K562 (cell line): ENCODE data around the gene DIPK1B. TPM values are rescaled to one million over a fixed set of nuclear protein-coding genes. Genes with fewer than 3 reads are reported as not detected.

Source experiments
- DMBX1 ChIP-seq: fragments of 250-450 bp; sonication (Bioruptor Pico); IDR thresholded peaks from 2 replicates; pipeline ENCODE4 v1.8.0; 2022; ENCODE audit warnings: inconsistent platforms, mild to moderate bottlenecking, moderate library complexity, borderline replicate concordance
- FIP1L1 ChIP-seq: fragments of 200-400 bp; formaldehyde crosslinking; IDR thresholded peaks from 2 replicates; pipeline ENCODE4 v1.6.1; 2018; ENCODE audit warnings: mild to moderate bottlenecking, low read depth, low read length; ENCODE audit not compliant: poor library complexity, severe bottlenecking
- HMG20A ChIP-seq: fragments of 450-650 bp; formaldehyde crosslinking; conservative IDR thresholded peaks from 2 replicates; pipeline ENCODE4 v1.4.0; 2020; ENCODE audit warnings: mild to moderate bottlenecking, mixed read lengths
- MAZ ChIP-seq, 2 experiments: fragments of 450-650 bp in 1 of 2; sonication (generic) in 1 of 2; formaldehyde crosslinking; IDR thresholded peaks in 1 of 2; conservative IDR thresholded peaks in 1 of 2; 2 replicates each; pipeline versions ENCODE4 v1.4.0 to v1.5.0; 2020; ENCODE audit warnings: mild to moderate bottlenecking in 1 of 2, missing genetic modification reagents in 1 of 2
- PHF20 ChIP-seq: fragments of 450-650 bp; IDR thresholded peaks from 2 replicates; pipeline ENCODE4 v1.6.1; 2018; ENCODE audit not compliant: partially characterized antibody
- PRPF4 ChIP-seq: fragments of 200-400 bp; formaldehyde crosslinking; IDR thresholded peaks from one replicate; pipeline ENCODE4 v1.6.1; 2017; ENCODE audit warnings: low read length, low read depth, mild to moderate bottlenecking; ENCODE audit not compliant: insufficient read depth, poor library complexity, severe bottlenecking
- SNRNP70 ChIP-seq: fragments of 200-400 bp; formaldehyde crosslinking; optimal IDR thresholded peaks from 2 replicates; pipeline ENCODE3; 2017; ENCODE audit warnings: low read depth, low read length
- ZBTB33 ChIP-seq: sonication (generic); formaldehyde crosslinking; IDR thresholded peaks from 2 replicates; pipeline ENCODE4 v1.8.1; 2023; ENCODE audit warnings: mild to moderate bottlenecking, missing genetic modification reagents
- polyA plus RNA-seq, 8 experiments: library from polyadenylated mRNA; depleted of rRNA in 4 of 8; stranded (reverse) in 5 of 8; unstranded in 3 of 8; fragments of >200 nt; fragmentation: Nextera tagmentation in 2 of 8; fragmentation: Illumina TruSeq in 1 of 8; extraction: Ambion mirVana in 2 of 8; extraction: Trizol in 1 of 8; gene quantifications; 2 replicates each; pipeline versions ENCODE4 v1.2.1 to v1.2.3, GENCODE V29; 2011 to 2014; ENCODE audit warnings: inconsistent platforms in 1 of 8, missing spikeins in 1 of 8
- total RNA-seq, 7 experiments: library from RNA; depleted of rRNA in 6 of 7; stranded (reverse); fragments of >200 nt in 6 of 7; fragmentation: Illumina TruSeq in 2 of 7; extraction: Trizol in 2 of 7; gene quantifications; 2 replicates each; pipeline versions ENCODE4 v1.2.1 to v1.2.3, GENCODE V29; 2011 to 2021; ENCODE audit warnings: low replicate concordance in 1 of 7

The DIPK1B gene
- total and polyA plus RNA-seq, 9 of the 15 experiments (the other 6 are each of a cell fraction or from before 2014, with no cell fraction given) = 0.08 to 22.3 (median 5.9) TPM

GRCh38 chr9:136671646-136672430 lies 40.5 kb upstream of the DIPK1B start (continued):
- TF ChIP-seq ZBTB33 (CRISPR knock-in tag) (peak; percentile 30; the same call in 1 of the 2 replicates), MAZ (CRISPR knock-in tag; conservative IDR thresholded peaks at IDR 0.05 in 1 of 2, IDR thresholded peaks at IDR 0.05 in 1 of 2) (peak; percentile 73 to 82), DMBX1 (CRISPR knock-in tag) (no peak), PHF20 (no peak), HMG20A (CRISPR knock-in tag) (no peak), FIP1L1 (peak; percentile 62), PRPF4 (peak; percentile 68), SNRNP70 (peak; percentile 64)
